GM15510 (cell line): ENCODE results near the gene RAI1.

Source experiments
- POLR2A ChIP-seq: IDR thresholded peaks from 3 replicates; pipeline ENCODE4 v1.6.1; 2011; ENCODE audit warnings: borderline replicate concordance; ENCODE audit not compliant: insufficient read length; ENCODE audit errors: extremely low read depth

The RAI1 gene

GRCh38 chr17:17752089-17752820 lies 71.0 kb downstream of the RAI1 start:
- peak; percentile 62 for TF ChIP-seq POLR2A

- no peak for TF ChIP-seq POLR2A
These were observed 71.6 kb downstream of the RAI1 start for GRCh38 chr17:17752821-17753321.

GRCh38 chr17:17754719-17755686 lies 73.7 kb downstream of the RAI1 start:
- TF ChIP-seq POLR2A: no peak

- no peak for TF ChIP-seq POLR2A
These were observed 74.5 kb downstream of the RAI1 start for GRCh38 chr17:17755715-17756114.

GRCh38 chr17:17757391-17757791 lies 76.1 kb downstream of the RAI1 start:
- no peak for TF ChIP-seq POLR2A

GRCh38 chr17:17757956-17758845 lies 76.9 kb downstream of the RAI1 start:
- no peak for TF ChIP-seq POLR2A

GRCh38 chr17:17758941-17759563 lies 77.8 kb downstream of the RAI1 start:
- no peak for TF ChIP-seq POLR2A

GRCh38 chr17:17760350-17760749 lies 79.1 kb downstream of the RAI1 start:
- no peak for TF ChIP-seq POLR2A

- TF ChIP-seq POLR2A: no peak
These were observed 79.8 kb downstream of the RAI1 start for GRCh38 chr17:17760872-17761550.

GRCh38 chr17:17761894-17762743 lies 80.9 kb downstream of the RAI1 start:
- no peak for TF ChIP-seq POLR2A

- TF ChIP-seq POLR2A: no peak
These were observed 81.5 kb downstream of the RAI1 start for GRCh38 chr17:17762744-17763105.

- TF ChIP-seq POLR2A: no peak
These were observed 81.9 kb downstream of the RAI1 start for GRCh38 chr17:17763136-17763535.

GRCh38 chr17:17763734-17764133 lies 82.5 kb downstream of the RAI1 start:
- TF ChIP-seq POLR2A: no peak
